Stimulated activated CD8-positive, alpha-beta memory T cell treated with anti-CD3 and anti-CD28 coated beads, Interleukin-12 subunit alpha, Interleukin-12 subunit beta, amount 100 ng/mL, for 4 hours (primary cell): ENCODE data around the gene MYH2.

Source experiments
- DNase-seq: peaks from one replicate; pipeline ENCODE4 v3.0.0-alpha.2; 2020; ENCODE audit warnings: low read depth

MYH2 gene

GRCh38 chr17:10516065-10516464 lies 33.4 kb downstream of the MYH2 start:
- DNase-seq: no peak

GRCh38 chr17:10513299-10514067 lies 36.0 kb downstream of the MYH2 start:
- DNase-seq: no peak

DNA sequence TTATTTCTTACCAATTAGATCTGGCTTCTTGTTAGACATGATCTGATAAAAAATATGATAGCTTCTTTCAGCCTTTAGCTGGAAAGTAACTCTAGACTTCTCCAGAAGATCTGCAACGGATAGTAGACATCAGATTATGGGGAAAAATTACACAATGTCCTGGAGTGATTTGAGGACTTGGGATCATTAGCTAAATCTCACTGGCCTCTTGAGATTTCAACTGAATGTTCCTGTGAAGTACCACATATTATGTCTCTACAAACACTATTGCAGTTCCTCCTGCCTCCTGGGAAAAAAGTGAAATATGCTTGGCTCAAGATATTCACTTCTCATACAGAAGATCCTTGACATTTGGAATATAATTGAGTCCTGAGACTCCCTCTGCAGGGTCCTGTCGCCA lies 36.6 kb downstream of the MYH2 start:
- no peak for DNase-seq

DNA sequence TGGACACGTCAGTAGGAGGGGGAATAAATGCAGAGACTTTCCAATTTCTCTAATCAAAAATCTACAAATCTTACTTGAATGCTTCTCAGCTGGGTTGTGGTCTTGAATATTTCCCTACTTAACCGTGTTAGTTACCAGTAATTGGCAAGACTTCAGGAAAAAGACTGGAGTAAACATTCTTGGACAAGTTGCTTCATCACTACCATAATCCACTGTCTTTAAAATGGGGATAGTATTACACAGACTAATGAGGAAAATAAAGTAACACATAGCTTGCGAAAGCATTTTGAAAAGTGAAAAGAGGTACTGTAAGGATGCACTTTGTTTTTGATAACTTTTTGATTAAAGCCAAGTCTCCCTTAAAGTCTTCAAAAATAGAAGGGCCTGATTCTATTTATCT lies 49.5 kb downstream of the MYH2 start:
- no peak for DNase-seq

DNA sequence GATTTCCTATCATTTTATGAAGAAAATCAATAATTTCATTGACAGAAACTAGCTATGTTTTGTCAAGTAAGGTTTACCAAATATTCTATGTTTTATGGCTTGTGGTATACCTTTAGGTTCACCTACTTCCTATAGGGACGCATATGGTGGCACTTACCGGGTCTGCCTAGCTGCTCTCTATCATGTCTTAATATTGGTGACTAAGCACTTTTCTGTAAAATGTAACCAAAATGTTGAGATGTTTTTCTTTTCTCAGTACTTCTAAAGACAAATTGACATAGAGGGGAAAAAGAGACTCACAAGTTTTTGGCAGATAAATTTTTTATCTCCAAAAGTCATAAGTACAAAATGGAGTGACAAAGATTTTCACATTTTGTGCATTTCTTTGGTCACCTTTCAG lies 57.5 kb downstream of the MYH2 start:
- no peak for DNase-seq

- no peak for DNase-seq
Observed at GRCh38 chr17:10482252-10482651, 67.2 kb downstream of the MYH2 start.

GRCh38 chr17:10477701-10478100 lies 71.8 kb downstream of the MYH2 start:
- no peak for DNase-seq

- DNase-seq: no peak
Observed at GRCh38 chr17:10474536-10474935, 74.9 kb downstream of the MYH2 start.

GRCh38 chr17:10471858-10472257 lies 77.6 kb downstream of the MYH2 start:
- DNase-seq: no peak
